HS-27A (cell line): ENCODE results near the gene KLHL18.
"Not testable (repeated sequence)": the region's sequence is repeated elsewhere in the genome, so short reads cannot be mapped to it uniquely, and the experiment has no call there.

ENCODE experiments used
- DNase-seq: peaks from one replicate; pipeline ENCODE4 v3.0.0-alpha.2; 2012; ENCODE audit warnings: low read depth, missing footprints

KLHL18 gene

GRCh38 chr3:47282424-47283192 is at the start of gene KLHL18, which contains the start of gene KIF9:
Gene KLHL18 (plus strand): TSS chr3:47282944. CDS start chr3:47282966, 22 bp downstream.
Gene KIF9 (minus strand): TSS chr3:47282799. CDS start chr3:47277374, 5,425 bp downstream.
- DNase-seq, result peak; percentile 91

- DNase-seq, result no peak
Measured at GRCh38 chr3:47238017-47238416, 44.7 kb upstream of the KLHL18 start.

GRCh38 chr3:47239929-47240328 is 42.8 kb upstream of the KLHL18 start:
- DNase-seq, result no peak

- no peak for DNase-seq
Measured at GRCh38 chr3:47243419-47244147, 39.2 kb upstream of the KLHL18 start.

GRCh38 chr3:47244531-47245100 is 38.1 kb upstream of the KLHL18 start:
- no peak for DNase-seq

- no peak for DNase-seq
Measured at GRCh38 chr3:47245271-47245670, 37.5 kb upstream of the KLHL18 start.

- no peak for DNase-seq
Measured at GRCh38 chr3:47247131-47248064, 35.3 kb upstream of the KLHL18 start.

GRCh38 chr3:47250309-47251060 is 32.3 kb upstream of the KLHL18 start:
- DNase-seq, result peak; percentile 17

- not testable (repeated sequence) for DNase-seq
Measured at GRCh38 chr3:47251085-47251484, 31.7 kb upstream of the KLHL18 start.

- DNase-seq, result no peak
Measured at GRCh38 chr3:47251689-47252088, 31.1 kb upstream of the KLHL18 start.

- DNase-seq, result not testable (repeated sequence)
Measured at GRCh38 chr3:47256331-47256730, 26.4 kb upstream of the KLHL18 start.

GRCh38 chr3:47259114-47259513 is 23.6 kb upstream of the KLHL18 start:
- DNase-seq, result no peak

GRCh38 chr3:47260605-47261004 is 22.1 kb upstream of the KLHL18 start:
- DNase-seq, result no peak

GRCh38 chr3:47261301-47261700 is 21.4 kb upstream of the KLHL18 start:
- DNase-seq, result no peak

GRCh38 chr3:47265008-47265407 is 17.7 kb upstream of the KLHL18 start:
- DNase-seq, result no peak

- DNase-seq, result no peak
Measured at GRCh38 chr3:47265725-47266428, 16.9 kb upstream of the KLHL18 start.

- peak; percentile 93 for DNase-seq
Measured at GRCh38 chr3:47266709-47267489, 15.8 kb upstream of the KLHL18 start.

GRCh38 chr3:47267490-47267824 is 15.3 kb upstream of the KLHL18 start:
- DNase-seq, result no peak

GRCh38 chr3:47270526-47270925 is 12.2 kb upstream of the KLHL18 start:
- DNase-seq, result no peak

GRCh38 chr3:47273564-47273963 is 9.2 kb upstream of the KLHL18 start:
- no peak for DNase-seq
